ENCODE data around the gene ZNF547. TPM values are rescaled to one million over a fixed set of nuclear protein-coding genes. Genes with fewer than 3 reads are reported as not detected.

The ZNF547 gene
- total and polyA plus RNA-seq, 2 of the 8 experiments (the other 6 are each of a cell fraction or from before 2014, with no cell fraction given): 1.1 to 2.1 TPM

GRCh38 chr19:57321751-57322150 is 41.6 kb upstream of the ZNF547 start:
- no peak overlapping the region for H2BK12ac ChIP-seq (ENCODE audit: low read depth, low read length)
- H3K79me2 ChIP-seq (ENCODE audit: control insufficient read depth in 1 of 2, insufficient read depth in 2 of 2, low read length in 2 of 2): peaks cover 11 to 29% of the 10 kb centered on the region in 2 experiments
- no peaks in the 10 kb centered on the region; a peak in 1 of 7 replicates for H3K27me3 ChIP-seq (replicated peaks in 1 of 4; ENCODE audit: control insufficient read depth in 3 of 4, extremely low read depth in 1 of 4, insufficient read depth in 3 of 4, low read length in 3 of 4)
- no peak overlapping the region for H2BK5ac ChIP-seq (ENCODE audit: low read depth, low read length)
- H3K23me2 ChIP-seq (ENCODE audit: low read depth, low read length): peaks cover 7% of the 10 kb centered on the region
- no peak overlapping the region for H2AFZ ChIP-seq (ENCODE audit: low read length)
- H3K4me3 ChIP-seq (ENCODE audit: extremely low read depth in 1 of 4, insufficient read depth in 2 of 4, low read depth in 3 of 4, low read length in 4 of 4): peak overlapping the region; percentile 2 to 90 (median 82); a peak in 5 of 8 replicates
- POLR2A ChIA-PET (ENCODE audit: partially characterized antibody): interaction anchor here (0.5 to 1.6 kb wide), 8 partner anchors 10 to 42 kb away, joined by 3 to 5 read pairs (median 3); partner anchors contain the start of genes TRAPPC2B and ZNF547
- H3K4ac ChIP-seq (replicated peaks; ENCODE audit: insufficient read length, low read depth, low read length): no peak overlapping the region
- H3K4me2 ChIP-seq (ENCODE audit: insufficient read depth in 1 of 2, low read depth in 2 of 2, low read length in 2 of 2): peak overlapping the region; percentile 87 to 89; a peak in 3 of 4 replicates
- peaks cover 0 to 2% (median under 1%) of the 10 kb centered on the region in 4 experiments; a peak in 3 of 7 replicates for H3K4me1 ChIP-seq (replicated peaks in 1 of 4; ENCODE audit: control insufficient read depth in 3 of 4, insufficient read depth in 4 of 4, low read length in 3 of 4)
- FAIRE-seq: no peak
- CTCF ChIA-PET (ENCODE audit: partially characterized antibody): interaction anchor here (0.9 to 1.5 kb wide), 3 partner anchors 10 to 14 kb away, joined by 3 to 4 read pairs (median 3); no protein-coding TSS in a partner anchor
- H3K14ac ChIP-seq (ENCODE audit: insufficient read length): no peak overlapping the region
- peaks cover 0 to 7% of the 10 kb centered on the region in 2 experiments for H4K20me1 ChIP-seq (replicated peaks in 1 of 2; ENCODE audit: control insufficient read depth in 1 of 2, insufficient read depth in 2 of 2, low read length in 2 of 2)
- WGBS, 2 experiments (ENCODE audit: extremely low coverage in 1 of 2, insufficient coverage in 1 of 2, insufficient read length in 1 of 2, insufficient replicate concordance in 2 of 2, low coverage in 1 of 2, low lambda C conversion rate in 2 of 2, missing lambda C conversion rate in 1 of 2): 82% methylated on average over 3 of the region's 3 CpGs; no CpG with 5 or more reads in 1 of the 2 experiments
- DNase-seq (ENCODE audit: low read depth in 1 of 2, low spot score in 2 of 2): no peak
- H2BK15ac ChIP-seq (ENCODE audit: low read length): no peak overlapping the region
- H3K18ac ChIP-seq (ENCODE audit: extremely low read depth, low read length): no peak overlapping the region
- no peak overlapping the region for H4K8ac ChIP-seq (ENCODE audit: extremely low read depth, insufficient read depth, low read length)
- H3K27ac ChIP-seq (ENCODE audit: low read depth, low read length): no peak overlapping the region
- H4K5ac ChIP-seq (ENCODE audit: insufficient read length, low read depth, low read length): no peak overlapping the region
- no peak overlapping the region for H3K56ac ChIP-seq (replicated peaks; ENCODE audit: insufficient read length, low read depth, low read length)
- H3K79me1 ChIP-seq (ENCODE audit: low read depth, low read length): peaks cover 12% of the 10 kb centered on the region
- H2BK20ac ChIP-seq (ENCODE audit: low read length): no peak overlapping the region
- no peak overlapping the region for H2BK120ac ChIP-seq (replicated peaks; ENCODE audit: low read depth, low read length)
- H3K9ac ChIP-seq (replicated peaks in 1 of 4; ENCODE audit: extremely low read depth in 1 of 4, low read depth in 3 of 4, low read length in 3 of 4): peak overlapping the region in 1 of 4 experiments; percentile 2; a peak in 1 of 7 replicates
- H2AK5ac ChIP-seq (ENCODE audit: low read depth, low read length): no peak overlapping the region
- H4K91ac ChIP-seq (replicated peaks; ENCODE audit: insufficient read length, low read length): no peak overlapping the region
- H3K9me3 ChIP-seq (ENCODE audit: insufficient read depth in 2 of 2, low read depth in 1 of 2, low read length in 1 of 2): no peaks in the 10 kb centered on the region
- no peak overlapping the region for H3K23ac ChIP-seq (ENCODE audit: insufficient read length)
- peaks cover 5 to 24% (median 14%) of the 10 kb centered on the region in 4 experiments; a peak in 6 of 8 replicates for H3K36me3 ChIP-seq (ENCODE audit: control insufficient read depth in 2 of 4, insufficient read depth in 4 of 4, low read length in 3 of 4)
- TF ChIP-seq, protein P1, sequence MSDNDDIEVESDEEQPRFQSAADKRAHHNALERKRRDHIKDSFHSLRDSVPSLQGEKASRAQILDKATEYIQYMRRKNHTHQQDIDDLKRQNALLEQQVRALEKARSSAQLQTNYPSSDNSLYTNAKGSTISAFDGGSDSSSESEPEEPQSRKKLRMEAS (IDR thresholded peaks at IDR 0.05): no peak
- no peak for TF ChIP-seq MAFK (IDR thresholded peaks at IDR 0.05; ENCODE audit: low read depth, low read length)
- TF ChIP-seq, protein P2, sequence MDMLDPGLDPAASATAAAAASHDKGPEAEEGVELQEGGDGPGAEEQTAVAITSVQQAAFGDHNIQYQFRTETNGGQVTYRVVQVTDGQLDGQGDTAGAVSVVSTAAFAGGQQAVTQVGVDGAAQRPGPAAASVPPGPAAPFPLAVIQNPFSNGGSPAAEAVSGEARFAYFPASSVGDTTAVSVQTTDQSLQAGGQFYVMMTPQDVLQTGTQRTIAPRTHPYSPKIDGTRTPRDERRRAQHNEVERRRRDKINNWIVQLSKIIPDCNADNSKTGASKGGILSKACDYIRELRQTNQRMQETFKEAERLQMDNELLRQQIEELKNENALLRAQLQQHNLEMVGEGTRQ (IDR thresholded peaks at IDR 0.05; ENCODE audit: low read length): no peak
- TF ChIP-seq SUZ12 (IDR thresholded peaks at IDR 0.05; ENCODE audit: low read length): no peak
- no peak for TF ChIP-seq CHD2 (IDR thresholded peaks at IDR 0.05; ENCODE audit: low read length)
- TF ChIP-seq RNF2 (IDR thresholded peaks at IDR 0.05; ENCODE audit: borderline replicate concordance, low read depth, low read length, missing control alignments, poor library complexity, severe bottlenecking): no peak
- TF ChIP-seq, protein P3, sequence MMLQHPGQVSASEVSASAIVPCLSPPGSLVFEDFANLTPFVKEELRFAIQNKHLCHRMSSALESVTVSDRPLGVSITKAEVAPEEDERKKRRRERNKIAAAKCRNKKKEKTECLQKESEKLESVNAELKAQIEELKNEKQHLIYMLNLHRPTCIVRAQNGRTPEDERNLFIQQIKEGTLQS (IDR thresholded peaks at IDR 0.05; ENCODE audit: insufficient read depth, low read depth, low read length): no peak
- no peak for TF ChIP-seq HDAC2 (IDR thresholded peaks at IDR 0.05; ENCODE audit: borderline replicate concordance in 1 of 2, low read depth in 2 of 2, low read length in 2 of 2)
- TF ChIP-seq SP1 (IDR thresholded peaks at IDR 0.05; ENCODE audit: low read depth, low read length): no peak
- TF ChIP-seq RBBP5 (IDR thresholded peaks at IDR 0.05; ENCODE audit: borderline replicate concordance, low read depth, low read length): no peak
- no peak for TF ChIP-seq CHD1 (IDR thresholded peaks at IDR 0.05; ENCODE audit: low read depth, low read length)

All from H1 (cell line).